ENCODE data around the gene DICER1.
"Not testable (repeated sequence)": the region's sequence is repeated elsewhere in the genome, so short reads cannot be mapped to it uniquely, and the experiment has no call there.

The DICER1 gene

DNA sequence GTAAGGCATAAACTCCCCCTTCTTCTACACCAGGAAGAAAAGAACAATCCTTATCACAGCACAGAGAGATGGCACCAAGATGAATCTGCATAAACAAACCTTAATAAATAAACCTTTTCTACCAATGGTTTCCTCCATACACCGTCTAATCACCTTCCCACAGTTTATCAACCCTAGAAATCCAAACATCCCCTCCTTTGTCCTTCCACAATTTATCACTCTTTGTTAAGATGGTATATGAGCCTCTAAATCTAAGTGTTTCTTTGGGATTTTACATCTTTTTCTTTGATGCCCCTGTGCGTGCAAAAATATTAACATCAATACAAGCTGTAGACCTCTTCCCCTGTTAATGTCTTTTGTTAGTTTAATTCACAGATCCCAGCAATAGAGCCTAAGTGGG, 12.5 kb downstream of the DICER1 start:
- no peak for DNase-seq

DNA sequence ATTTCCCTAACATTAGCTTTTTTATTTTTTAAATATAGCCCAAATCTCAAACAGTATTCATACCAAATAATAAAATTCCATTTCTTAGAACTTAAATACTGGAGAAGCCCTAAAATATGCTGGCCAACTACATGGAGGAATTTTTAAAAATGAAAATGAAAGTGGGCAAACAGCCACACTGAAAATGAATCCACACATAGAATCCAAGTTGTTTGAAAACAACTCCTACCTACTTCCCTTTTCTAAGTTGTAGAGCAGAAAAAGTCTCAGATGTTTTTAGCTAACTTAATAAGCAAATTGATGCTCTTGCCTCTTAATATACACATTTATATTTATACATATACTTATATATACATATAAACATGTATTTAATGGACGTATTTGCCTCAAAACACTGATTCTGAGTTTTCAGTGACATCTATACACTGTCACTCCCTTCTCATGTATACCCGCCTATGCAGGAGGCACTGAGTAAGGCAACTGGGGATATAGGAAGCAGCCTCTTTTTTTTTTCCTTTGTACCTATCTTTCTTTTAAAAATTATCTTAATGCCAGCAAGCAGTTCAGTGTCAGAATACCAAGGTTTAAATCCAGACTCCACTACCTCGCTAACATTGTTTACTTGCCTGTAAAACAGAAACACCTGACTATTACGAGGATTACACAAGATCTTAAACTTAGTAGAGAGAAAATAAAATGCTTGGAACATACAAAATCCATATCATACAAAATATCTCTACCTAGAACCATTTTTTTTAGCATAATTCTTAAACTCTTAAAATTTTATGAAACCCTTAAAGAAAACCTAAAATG, 13.3 kb downstream of the DICER1 start:
- DNase-seq: no peak

- no peak for DNase-seq
Observed at GRCh38 chr14:95142208-95142607, 15.1 kb downstream of the DICER1 start.

- DNase-seq: no peak
Observed at GRCh38 chr14:95141684-95142083, 15.6 kb downstream of the DICER1 start.

GRCh38 chr14:95140060-95140858, 17.1 kb downstream of the DICER1 start:
- DNase-seq: no peak

DNA sequence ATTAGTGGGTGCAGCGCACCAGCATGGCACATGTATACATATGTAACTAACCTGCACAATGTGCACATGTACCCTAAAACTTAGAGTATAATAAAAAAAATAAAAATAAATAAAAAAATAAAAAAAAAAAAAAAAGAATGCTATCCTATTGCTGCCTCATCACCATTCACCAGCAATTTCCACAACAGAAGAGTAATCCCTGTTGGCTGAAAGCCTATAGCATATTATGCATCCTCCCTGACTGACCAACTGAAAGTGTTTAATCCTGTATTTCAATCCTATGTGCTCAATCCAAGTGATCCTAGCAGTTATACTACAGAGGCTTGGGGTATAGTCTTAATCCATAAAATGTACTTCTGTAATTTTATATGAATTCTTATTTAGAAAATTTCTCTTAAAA, 18.5 kb downstream of the DICER1 start:
- no peak for DNase-seq

DNA sequence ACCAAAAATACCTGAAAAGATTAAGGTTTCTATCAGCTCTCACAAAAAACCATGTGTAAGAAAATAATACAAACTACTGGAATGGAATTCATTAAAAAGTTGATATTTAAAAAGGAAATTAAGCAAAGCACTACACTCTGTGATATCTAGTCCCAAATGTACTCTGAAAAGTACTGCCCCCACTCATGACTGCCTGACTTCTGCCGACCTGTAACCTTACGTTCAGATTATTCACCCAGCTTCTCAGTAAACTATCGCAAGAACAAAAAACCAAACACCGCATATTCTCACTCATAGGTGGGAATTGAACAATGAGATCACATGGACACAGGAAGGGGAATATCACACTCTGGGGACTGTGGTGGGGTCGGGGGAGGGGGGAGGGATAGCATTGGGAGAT, 18.9 kb downstream of the DICER1 start:
- not testable (repeated sequence) for DNase-seq

- DNase-seq: no peak
Observed at GRCh38 chr14:95137804-95138167, 19.5 kb downstream of the DICER1 start.

DNA sequence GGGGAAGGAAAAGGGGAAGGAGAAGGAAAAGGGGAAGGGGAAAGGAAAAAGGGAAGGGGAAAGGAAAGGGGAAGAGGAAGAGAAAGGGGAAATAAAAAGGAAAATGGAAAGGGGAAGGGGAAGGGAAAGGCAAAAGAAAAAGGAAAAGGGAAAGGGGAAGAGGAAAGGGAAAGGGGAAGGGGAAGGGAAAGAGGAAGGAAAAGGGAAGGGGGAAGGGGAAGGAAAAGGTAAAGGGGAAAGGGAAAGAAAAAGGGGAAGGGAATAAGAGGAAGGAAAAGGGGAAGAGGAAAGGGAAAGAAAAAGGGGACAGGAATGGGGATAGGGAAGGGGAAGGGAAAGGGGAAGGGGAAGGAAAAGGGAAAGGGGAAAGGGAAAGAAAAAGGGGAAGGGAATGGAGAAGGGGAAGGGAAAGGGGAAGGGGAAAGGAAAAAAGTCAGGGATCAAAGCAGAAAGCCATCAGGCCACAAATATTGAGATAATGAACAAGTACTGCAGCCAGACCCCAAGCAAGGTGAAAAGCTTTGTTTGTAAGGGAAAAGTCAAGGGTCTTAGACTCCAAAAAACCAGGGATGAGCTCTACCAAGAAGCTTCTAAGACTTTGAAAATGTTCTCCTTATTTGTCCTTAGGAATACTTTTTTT, 20.0 kb downstream of the DICER1 start:
- no peak for DNase-seq

- DNase-seq: no peak
Observed at GRCh38 chr14:95136631-95137030, 20.7 kb downstream of the DICER1 start.

DNA sequence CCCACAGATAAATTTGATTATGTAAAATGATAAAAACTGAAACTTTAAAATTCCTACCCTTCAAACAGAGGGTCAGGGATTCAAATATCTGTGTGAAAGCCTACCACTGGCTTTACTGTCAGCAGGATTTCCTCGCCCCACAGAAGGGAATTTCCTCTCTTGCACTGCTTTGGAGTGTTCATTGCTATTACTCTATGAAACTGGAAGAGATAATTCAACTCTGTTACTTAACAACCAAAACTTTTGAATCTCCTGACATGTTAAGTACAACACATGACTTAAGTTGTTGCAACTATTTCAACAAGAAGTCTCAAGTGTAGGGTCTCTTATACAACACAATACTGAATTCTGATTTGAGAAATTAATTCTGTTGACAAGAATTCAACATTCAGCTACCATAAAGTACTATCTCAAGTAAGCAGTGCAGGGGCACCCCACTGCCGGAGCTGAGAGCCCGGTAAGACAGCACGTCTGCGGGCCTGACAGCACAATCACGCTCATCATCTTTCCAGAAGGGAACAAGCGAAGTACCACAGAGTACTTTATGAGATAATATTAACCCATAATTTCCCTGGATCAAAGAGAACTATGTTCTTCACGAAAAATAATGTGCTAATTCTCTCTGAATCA, 22.9 kb downstream of the DICER1 start:
- DNase-seq: no peak

DNA sequence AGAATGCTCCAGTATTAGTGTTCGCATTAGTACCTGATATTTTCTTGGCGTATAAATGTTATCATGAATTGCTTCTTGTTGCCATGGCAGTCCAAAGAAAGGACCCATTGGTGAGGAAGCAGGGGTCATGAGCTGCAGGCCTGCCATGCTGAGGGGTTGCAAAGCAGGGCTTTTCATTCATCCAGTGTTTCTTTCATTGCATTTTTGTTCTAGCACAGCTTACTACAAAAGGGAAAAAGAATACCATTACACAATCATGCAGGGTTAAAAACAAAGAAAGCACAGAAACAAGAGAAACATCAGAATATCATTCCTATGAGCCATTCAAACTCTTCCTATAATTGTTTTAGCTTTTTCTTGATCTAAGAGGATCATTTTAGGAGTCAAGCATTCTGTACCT, 24.0 kb downstream of the DICER1 start:
- DNase-seq: no peak

- no peak for DNase-seq
Observed at GRCh38 chr14:95132760-95133159, 24.6 kb downstream of the DICER1 start.

GRCh38 chr14:95130549-95130948, 26.8 kb downstream of the DICER1 start:
- DNase-seq: no peak

DNA sequence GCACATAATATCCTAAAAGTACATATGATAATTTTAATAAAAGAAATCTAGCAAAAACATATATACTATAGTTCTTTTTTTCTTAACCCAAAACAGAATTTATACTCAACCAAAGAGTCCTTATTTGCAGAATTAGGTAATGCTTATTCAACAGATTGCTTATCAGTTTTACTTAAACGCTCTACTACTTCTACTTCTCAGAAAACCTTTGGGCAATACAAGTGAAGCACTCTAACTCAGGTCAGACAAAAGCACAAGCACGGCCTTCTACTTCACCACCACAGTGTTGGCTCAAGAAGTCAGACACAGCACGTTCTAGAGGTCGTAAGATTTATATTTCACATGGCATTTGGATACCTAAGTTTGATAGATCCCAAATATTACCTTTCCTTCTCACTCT, 29.2 kb downstream of the DICER1 start:
- DNase-seq: no peak

- DNase-seq: no peak
Observed at GRCh38 chr14:95127531-95127911, 29.8 kb downstream of the DICER1 start.

DNA sequence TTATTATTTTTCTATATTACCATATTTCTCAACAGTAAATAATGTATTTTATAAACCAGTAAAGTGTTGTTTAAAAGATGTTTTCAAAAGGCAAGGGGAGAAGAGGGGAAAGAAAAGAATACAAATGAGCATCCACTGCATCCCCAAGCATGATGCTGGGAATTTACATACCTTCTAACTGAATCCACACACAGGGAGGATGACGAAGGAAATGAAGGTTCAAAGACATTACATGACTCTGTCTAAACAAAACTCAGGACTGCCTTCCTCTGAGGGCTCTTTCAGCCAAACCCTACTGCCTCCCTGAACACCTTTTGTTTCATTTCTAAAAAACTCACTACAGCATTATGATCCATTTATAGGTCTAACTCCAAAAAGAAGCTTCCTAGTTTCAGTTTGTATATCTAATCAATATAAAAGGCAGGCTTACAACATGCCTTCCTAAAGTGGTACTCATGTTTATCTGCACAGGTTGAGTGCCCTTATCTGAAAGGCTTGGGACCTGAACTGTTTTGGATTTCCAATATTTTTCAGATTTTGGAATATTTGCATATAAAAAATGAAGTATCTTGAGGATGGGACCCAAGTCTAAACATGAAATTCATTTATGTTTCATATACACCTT, 30.3 kb downstream of the DICER1 start:
- DNase-seq: no peak

DNA sequence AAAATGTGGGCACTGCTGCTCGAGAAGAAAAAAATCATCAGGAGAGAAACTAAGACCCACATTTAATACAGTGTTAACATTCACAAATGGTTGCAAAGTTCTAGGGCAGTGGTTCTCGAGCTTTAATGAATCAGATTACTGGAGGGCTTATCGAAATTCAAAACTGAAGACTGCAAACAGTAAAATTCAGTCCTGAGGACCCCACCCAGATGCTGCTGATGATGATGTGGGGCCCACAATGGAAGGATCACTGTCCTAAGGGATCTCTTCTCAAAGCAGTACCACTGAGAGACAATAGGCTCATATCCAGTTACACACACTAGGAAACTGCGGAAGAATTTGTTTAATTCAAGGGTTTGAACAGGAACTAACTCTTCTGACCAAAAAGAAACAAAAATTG, 31.4 kb downstream of the DICER1 start:
- no peak for DNase-seq

GRCh38 chr14:95125221-95125620, 32.1 kb downstream of the DICER1 start:
- no peak for DNase-seq

DNA sequence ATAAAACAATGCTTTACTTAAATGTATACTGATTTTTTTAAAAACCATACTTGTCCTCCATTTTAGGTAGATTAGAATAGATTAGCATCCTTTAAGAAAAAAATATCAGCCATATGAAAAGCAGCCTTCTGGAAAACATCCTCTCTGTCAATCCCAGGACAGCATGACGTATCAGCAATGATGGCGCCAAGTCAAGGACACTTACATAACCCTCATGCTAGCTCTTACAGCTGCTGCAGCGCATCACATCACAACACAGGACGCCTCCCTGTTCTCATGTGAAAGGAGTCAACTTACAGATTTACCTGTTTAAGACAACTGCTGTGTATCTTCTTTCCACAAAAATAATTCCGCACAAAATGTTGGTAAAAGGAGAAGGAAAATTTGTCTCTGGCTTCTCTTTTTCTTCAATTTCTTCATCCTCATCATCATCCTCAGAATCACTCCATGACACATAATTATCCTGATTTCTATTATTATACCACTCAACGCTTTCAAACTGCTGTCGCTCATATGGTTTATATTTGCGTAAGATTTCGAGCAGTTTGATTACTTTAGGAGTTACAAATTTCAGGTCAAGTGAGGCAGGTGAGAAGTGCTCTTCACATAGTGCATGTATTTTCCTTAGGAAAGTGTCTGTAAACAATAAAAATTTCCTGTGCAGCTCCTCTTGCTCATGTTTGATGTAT, 33.3 kb downstream of the DICER1 start:
- DNase-seq: no peak

- no peak for DNase-seq
Observed at GRCh38 chr14:95122621-95122945, 34.7 kb downstream of the DICER1 start.

DNA sequence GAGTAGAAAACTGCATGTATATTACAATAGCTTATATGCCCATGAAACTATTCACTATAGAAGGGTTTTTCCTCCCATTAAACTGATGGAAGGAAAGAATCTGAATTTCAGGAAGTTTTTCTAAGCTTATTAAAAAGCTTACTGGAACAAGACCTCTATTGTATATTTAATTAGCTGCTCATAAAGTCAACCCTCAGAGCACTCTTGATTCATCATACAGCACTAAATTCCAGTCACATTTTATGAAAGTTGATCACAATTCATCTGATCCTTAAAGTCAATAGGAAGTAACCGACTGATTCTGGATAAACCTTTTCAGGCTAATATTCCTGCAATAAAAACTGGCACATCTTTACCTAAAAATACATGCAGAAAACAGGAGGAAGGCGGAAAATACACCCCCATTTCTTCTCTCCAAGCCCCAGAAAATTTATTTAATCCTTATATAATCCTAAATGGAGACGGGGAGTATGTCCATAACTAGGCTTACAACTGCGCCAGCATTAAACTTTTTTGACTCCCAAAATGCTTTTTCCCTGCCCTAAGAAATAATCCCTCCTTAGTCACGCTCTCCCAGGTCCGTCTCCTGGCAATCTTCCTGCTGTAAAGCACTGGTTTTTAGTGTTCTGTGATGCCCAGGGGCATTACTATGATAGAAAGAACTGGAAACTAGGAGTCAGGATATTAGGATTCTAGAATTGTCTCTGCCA, 35.3 kb downstream of the DICER1 start:
- DNase-seq: no peak
